Measurements from ENCODE around the gene CNOT10.

Gene CNOT10

DNA sequence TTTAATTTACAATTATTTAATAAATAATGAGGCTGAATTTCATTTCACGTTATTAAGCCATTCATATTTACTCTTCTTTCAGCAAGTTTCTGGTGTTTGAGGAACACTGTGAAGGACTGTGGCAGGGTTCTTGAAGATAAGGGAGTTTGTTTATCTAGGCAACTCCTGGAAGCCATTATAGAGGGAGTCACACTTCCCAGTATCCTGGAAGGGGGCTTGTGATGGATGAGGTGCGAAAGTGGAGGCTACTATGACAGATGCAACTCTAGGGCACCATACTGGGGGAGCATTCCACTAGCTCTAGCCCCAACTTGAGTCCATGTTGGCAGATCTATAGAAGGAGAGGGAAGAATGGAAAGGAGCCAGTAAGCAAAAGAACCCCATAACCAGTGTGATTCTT, 14.4 kb downstream of the CNOT10 start:
- no peak overlapping the region for H3K14ac ChIP-seq (ENCODE audit: low read length)

DNA sequence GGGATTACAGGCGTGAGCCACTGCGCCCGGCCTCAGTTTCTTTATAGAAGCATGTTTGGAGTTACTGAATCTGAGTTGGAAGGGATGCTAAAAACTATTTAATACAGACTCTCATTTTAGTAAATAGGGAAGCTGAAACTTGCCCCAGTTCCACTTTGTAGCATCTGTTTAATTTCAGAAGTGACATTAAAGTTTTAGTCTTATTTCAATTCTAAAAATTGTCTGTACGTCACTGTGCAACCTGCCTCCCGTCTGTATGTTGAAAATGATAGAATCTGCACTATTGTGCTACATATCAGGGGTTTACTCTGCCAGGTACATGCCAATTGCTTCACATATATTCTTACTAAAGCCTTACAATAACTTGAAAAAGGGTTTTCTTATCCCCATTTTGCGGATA, 15.3 kb downstream of the CNOT10 start:
- Histone ChIP-seq H3K4me3 (ENCODE audit: low read depth, low read length) (no peak overlapping the region), H3K4ac (ENCODE audit: low read depth, low read length) (no peak overlapping the region), H3K27ac (ENCODE audit: low read depth, low read length) (no peak overlapping the region), H2BK5ac (ENCODE audit: low read depth, low read length, poor library complexity) (no peak overlapping the region), H2AFZ (ENCODE audit: insufficient read depth, low read length, poor library complexity) (no peak overlapping the region), H3K36me3 (ENCODE audit: control insufficient read depth in 1 of 2, insufficient read depth in 2 of 2, low read length in 2 of 2) (peaks cover 0 to 3% of the 10 kb centered on the region in 2 experiments), H3K27me3 (ENCODE audit: insufficient read depth, low read length) (no peaks in the 10 kb centered on the region), H4K91ac (ENCODE audit: low read depth, low read length) (no peak overlapping the region), H3K4me1 (ENCODE audit: control insufficient read depth in 1 of 2, insufficient read depth in 2 of 2, low read length in 2 of 2) (no peaks in the 10 kb centered on the region), H3K23ac (ENCODE audit: low read length) (no peak overlapping the region), H4K8ac (ENCODE audit: low read depth, low read length) (no peak overlapping the region), H2AK5ac (ENCODE audit: low read length) (no peak overlapping the region), H2BK120ac (ENCODE audit: insufficient read depth, low read length, poor library complexity) (no peak overlapping the region), H3K79me2 (ENCODE audit: control insufficient read depth, insufficient read depth, low read length, poor library complexity) (no peaks in the 10 kb centered on the region), H3K18ac (ENCODE audit: low read length) (no peak overlapping the region), H3K9ac (ENCODE audit: low read length) (no peak overlapping the region), H3K4me2 (ENCODE audit: low read length) (no peak overlapping the region), H3K14ac (ENCODE audit: low read length) (no peak overlapping the region), H2BK12ac (ENCODE audit: low read length) (no peak overlapping the region), H4K12ac (ENCODE audit: low read depth, low read length) (no peak overlapping the region), H3K79me1 (ENCODE audit: low read length) (no peaks in the 10 kb centered on the region), H3K9me3 (ENCODE audit: insufficient read depth, low read depth, low read length) (no peaks in the 10 kb centered on the region)
- WGBS (ENCODE audit: extremely low coverage, insufficient coverage, insufficient read length) = no CpG with 5 or more reads among the region's 6 CpGs
- no peak for DNase-seq

More for the DNA sequence above, 14.4 kb downstream of the CNOT10 start:
- WGBS (ENCODE audit: extremely low coverage, insufficient coverage, insufficient read length) = no CpG with 5 or more reads among the region's 2 CpGs
- Histone ChIP-seq H2AFZ (ENCODE audit: insufficient read depth, low read length, poor library complexity) (no peak overlapping the region), H2AK5ac (ENCODE audit: low read length) (no peak overlapping the region), H3K9ac (ENCODE audit: low read length) (no peak overlapping the region), H2BK12ac (ENCODE audit: low read length) (no peak overlapping the region), H3K79me1 (ENCODE audit: low read length) (no peaks in the 10 kb centered on the region), H4K8ac (ENCODE audit: low read depth, low read length) (no peak overlapping the region), H3K4ac (ENCODE audit: low read depth, low read length) (no peak overlapping the region), H3K27ac (ENCODE audit: low read depth, low read length) (no peak overlapping the region), H3K27me3 (ENCODE audit: insufficient read depth, low read length) (no peaks in the 10 kb centered on the region), H3K4me2 (ENCODE audit: low read length) (no peak overlapping the region), H2BK5ac (ENCODE audit: low read depth, low read length, poor library complexity) (no peak overlapping the region), H4K12ac (ENCODE audit: low read depth, low read length) (no peak overlapping the region), H3K4me1 (ENCODE audit: control insufficient read depth in 1 of 2, insufficient read depth in 2 of 2, low read length in 2 of 2) (no peaks in the 10 kb centered on the region), H2BK120ac (ENCODE audit: insufficient read depth, low read length, poor library complexity) (no peak overlapping the region), H4K91ac (ENCODE audit: low read depth, low read length) (no peak overlapping the region), H3K4me3 (ENCODE audit: low read depth, low read length) (no peak overlapping the region), H3K9me3 (ENCODE audit: insufficient read depth, low read depth, low read length) (no peaks in the 10 kb centered on the region), H3K79me2 (ENCODE audit: control insufficient read depth, insufficient read depth, low read length, poor library complexity) (no peaks in the 10 kb centered on the region), H3K18ac (ENCODE audit: low read length) (no peak overlapping the region), H3K23ac (ENCODE audit: low read length) (no peak overlapping the region), H3K36me3 (ENCODE audit: control insufficient read depth in 1 of 2, insufficient read depth in 2 of 2, low read length in 2 of 2) (peaks cover 0 to 3% of the 10 kb centered on the region in 2 experiments)
- no peak for DNase-seq

DNA sequence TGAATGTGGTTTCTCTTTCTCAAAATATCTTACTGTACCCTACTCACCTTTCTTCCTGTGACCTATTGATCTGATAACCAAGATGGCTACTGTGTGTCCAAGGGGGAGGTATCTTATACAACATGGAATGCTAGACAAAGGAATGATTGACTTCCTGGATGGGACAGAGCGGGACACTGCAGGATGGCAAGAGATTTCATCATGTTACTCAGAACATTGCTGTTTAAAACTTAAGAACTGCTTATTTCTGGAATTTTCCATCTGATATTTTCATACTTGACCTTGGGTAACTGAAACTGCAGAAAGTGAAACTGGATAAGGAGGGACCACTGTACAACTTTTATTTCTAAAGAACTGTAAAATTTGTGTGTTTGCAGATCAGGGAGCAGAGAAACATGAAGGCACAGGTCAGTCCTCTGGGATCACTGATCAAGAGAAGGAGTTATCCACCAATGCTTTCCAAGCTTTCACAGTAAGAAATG, 18.5 kb downstream of the CNOT10 start:
- Histone ChIP-seq H2BK5ac (ENCODE audit: low read depth, low read length, poor library complexity) (no peak overlapping the region), H3K27ac (ENCODE audit: low read depth, low read length) (no peak overlapping the region), H2BK12ac (ENCODE audit: low read length) (no peak overlapping the region), H3K4ac (ENCODE audit: low read depth, low read length) (no peak overlapping the region), H4K8ac (ENCODE audit: low read depth, low read length) (no peak overlapping the region), H2BK120ac (ENCODE audit: insufficient read depth, low read length, poor library complexity) (no peak overlapping the region), H4K91ac (ENCODE audit: low read depth, low read length) (no peak overlapping the region), H4K12ac (ENCODE audit: low read depth, low read length) (no peak overlapping the region), H3K23ac (ENCODE audit: low read length) (no peak overlapping the region), H3K36me3 (ENCODE audit: control insufficient read depth in 1 of 2, insufficient read depth in 2 of 2, low read length in 2 of 2) (peaks cover 0 to 3% of the 10 kb centered on the region in 2 experiments), H3K4me2 (ENCODE audit: low read length) (no peak overlapping the region), H3K79me1 (ENCODE audit: low read length) (no peaks in the 10 kb centered on the region), H3K27me3 (ENCODE audit: insufficient read depth, low read length) (no peaks in the 10 kb centered on the region), H2AK5ac (ENCODE audit: low read length) (no peak overlapping the region), H3K14ac (ENCODE audit: low read length) (no peak overlapping the region), H3K79me2 (ENCODE audit: control insufficient read depth, insufficient read depth, low read length, poor library complexity) (no peaks in the 10 kb centered on the region), H3K18ac (ENCODE audit: low read length) (no peak overlapping the region), H3K4me3 (ENCODE audit: low read depth, low read length) (no peak overlapping the region), H3K9me3 (ENCODE audit: insufficient read depth, low read depth, low read length) (no peaks in the 10 kb centered on the region), H2AFZ (ENCODE audit: insufficient read depth, low read length, poor library complexity) (no peak overlapping the region), H3K4me1 (ENCODE audit: control insufficient read depth in 1 of 2, insufficient read depth in 2 of 2, low read length in 2 of 2) (no peaks in the 10 kb centered on the region), H3K9ac (ENCODE audit: low read length) (no peak overlapping the region)
- DNase-seq = peak in 1 of 2 donors; percentile 38
- WGBS (ENCODE audit: extremely low coverage, insufficient coverage, insufficient read length) = no CpG with 5 or more reads among the region's 1 CpG

DNA sequence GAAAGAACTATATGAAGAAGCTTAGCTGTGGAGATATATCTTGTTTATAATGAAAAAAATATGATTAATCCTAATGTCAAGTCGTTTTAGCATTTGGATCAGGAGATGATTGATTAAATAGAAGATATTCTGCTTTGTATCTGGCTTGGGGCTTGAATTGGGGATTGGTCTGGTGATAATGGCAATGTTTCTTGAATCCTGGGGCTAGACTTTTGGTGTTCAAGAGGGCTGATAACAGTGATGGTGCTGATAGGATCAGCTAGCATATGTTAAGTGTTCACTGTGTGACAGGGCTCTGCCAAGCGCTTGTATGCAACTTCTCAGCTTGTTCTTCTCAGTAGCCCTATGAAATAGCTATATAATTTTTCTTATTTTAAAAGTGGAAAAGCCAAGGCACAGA, 20.2 kb downstream of the CNOT10 start:
- Histone ChIP-seq H3K14ac (ENCODE audit: low read length) (no peak overlapping the region), H3K27me3 (ENCODE audit: insufficient read depth, low read length) (no peaks in the 10 kb centered on the region), H4K12ac (ENCODE audit: low read depth, low read length) (no peak overlapping the region), H3K79me1 (ENCODE audit: low read length) (no peaks in the 10 kb centered on the region), H2AK5ac (ENCODE audit: low read length) (no peak overlapping the region), H3K18ac (ENCODE audit: low read length) (no peak overlapping the region), H3K36me3 (ENCODE audit: control insufficient read depth in 1 of 2, insufficient read depth in 2 of 2, low read length in 2 of 2) (peaks cover 0 to 2% of the 10 kb centered on the region in 2 experiments), H3K27ac (ENCODE audit: low read depth, low read length) (no peak overlapping the region), H3K4me1 (ENCODE audit: control insufficient read depth in 1 of 2, insufficient read depth in 2 of 2, low read length in 2 of 2) (no peaks in the 10 kb centered on the region), H3K4ac (ENCODE audit: low read depth, low read length) (no peak overlapping the region), H4K91ac (ENCODE audit: low read depth, low read length) (no peak overlapping the region), H3K9ac (ENCODE audit: low read length) (no peak overlapping the region), H3K4me2 (ENCODE audit: low read length) (no peak overlapping the region), H2BK5ac (ENCODE audit: low read depth, low read length, poor library complexity) (no peak overlapping the region), H4K8ac (ENCODE audit: low read depth, low read length) (no peak overlapping the region), H2BK12ac (ENCODE audit: low read length) (no peak overlapping the region), H3K4me3 (ENCODE audit: low read depth, low read length) (no peak overlapping the region), H2BK120ac (ENCODE audit: insufficient read depth, low read length, poor library complexity) (no peak overlapping the region), H3K23ac (ENCODE audit: low read length) (no peak overlapping the region), H3K9me3 (ENCODE audit: insufficient read depth, low read depth, low read length) (no peaks in the 10 kb centered on the region), H3K79me2 (ENCODE audit: control insufficient read depth, insufficient read depth, low read length, poor library complexity) (no peaks in the 10 kb centered on the region), H2AFZ (ENCODE audit: insufficient read depth, low read length, poor library complexity) (no peak overlapping the region)
- WGBS (ENCODE audit: extremely low coverage, insufficient coverage, insufficient read length) = no CpG with 5 or more reads among the region's 2 CpGs
- peak in 1 of 2 donors; percentile 6 for DNase-seq

Measured in trophoblast cell (in vitro differentiated cells and primary cell).